PC-9 (cell line): ENCODE measurements around the gene SEPTIN6. TPM values are rescaled to one million over a fixed set of nuclear protein-coding genes. Genes with fewer than 3 reads are reported as not detected.

Experiments used
- BruUV-seq: library from RNA; stranded (reverse); fragments of 400-500 nt; replicated peaks from 2 replicates; lab custom pipeline; 2021; lab: Mats Ljungman, UMichigan
- CTCF ChIA-PET: fragments of 300-600 bp; sonication (Branson Sonifier 250); formaldehyde crosslinking; loops from one replicate; lab custom pipeline; 2022; ENCODE audit warnings: antibody characterized with exemption; lab: Charles Lee
- POLR2A ChIA-PET: fragments of 300-600 bp; sonication (Branson Sonifier 250); formaldehyde crosslinking; loops from one replicate; lab custom pipeline; 2022; ENCODE audit warnings: antibody characterized with exemption; ENCODE audit not compliant: unreplicated experiment; lab: Charles Lee
- DNase-seq, 2 experiments: peaks; one replicate each; pipeline versions ENCODE4 v3.0.0 to v3.0.0-alpha.2; 2015 to 2022; ENCODE audit warnings: mixed read lengths in 1 of 2
- H2AFZ ChIP-seq: fragments of 200-600 bp; sonication (generic); 2 replicates; pipeline ENCODE4 v1.8.1; 2017; ENCODE audit warnings: antibody characterized with exemption
- H3F3A ChIP-seq: fragments of 200-600 bp; sonication (generic); 2 replicates; pipeline ENCODE4 v1.8.1; 2017; ENCODE audit warnings: antibody characterized with exemption, mild to moderate bottlenecking, low read depth; ENCODE audit not compliant: insufficient read depth
- H3K27ac ChIP-seq: fragments of 200-600 bp; sonication (generic); 2 replicates; pipeline ENCODE4 v1.6.1; 2016; ENCODE audit warnings: mixed run types
- H3K27me3 ChIP-seq: fragments of 200-600 bp; sonication (generic); 2 replicates; pipeline ENCODE4 v1.6.1; 2016; ENCODE audit warnings: low read depth, mixed run types; ENCODE audit not compliant: insufficient read depth
- H3K36me3 ChIP-seq: fragments of 200-600 bp; sonication (generic); 2 replicates; pipeline ENCODE4 v1.6.1; 2016; ENCODE audit warnings: low read depth, mixed run types
- H3K4me1 ChIP-seq: fragments of 200-600 bp; sonication (generic); replicated peaks from 2 replicates; pipeline ENCODE4 v1.6.1; 2016; ENCODE audit warnings: mixed run types; ENCODE audit not compliant: insufficient read depth
- H3K4me2 ChIP-seq: fragments of 200-600 bp; sonication (generic); 2 replicates; pipeline ENCODE4 v1.6.1; 2017; ENCODE audit warnings: mixed run types
- H3K4me3 ChIP-seq: fragments of 200-600 bp; sonication (generic); 2 replicates; pipeline ENCODE4 v1.6.1; 2016; ENCODE audit warnings: mixed run types
- H3K79me2 ChIP-seq: fragments of 200-600 bp; sonication (generic); 2 replicates; pipeline ENCODE4 v1.6.1; 2017; ENCODE audit warnings: low read depth, mixed run types
- H3K9me2 ChIP-seq: fragments of 200-600 bp; sonication (generic); 2 replicates; pipeline ENCODE4 v1.8.1; 2017; ENCODE audit warnings: mild to moderate bottlenecking; ENCODE audit not compliant: insufficient read depth
- H3K9me3 ChIP-seq: fragments of 200-600 bp; sonication (generic); 2 replicates; pipeline ENCODE4 v1.8.1; 2016; ENCODE audit warnings: low read depth; ENCODE audit not compliant: insufficient read depth
- H4K20me1 ChIP-seq: fragments of 200-600 bp; sonication (generic); 2 replicates; pipeline ENCODE4 v1.8.1; 2017; ENCODE audit not compliant: insufficient read depth
- CTCF ChIP-seq: fragments of 200-600 bp; sonication (generic); conservative IDR thresholded peaks from 2 replicates; pipeline ENCODE4 v1.6.1; 2017; ENCODE audit warnings: mixed run types, antibody characterized with exemption, mild to moderate bottlenecking, moderate library complexity
- EZH2 ChIP-seq: fragments of 200-600 bp; sonication (generic); IDR thresholded peaks from 2 replicates; pipeline ENCODE4 v1.8.0; 2017; ENCODE audit warnings: antibody characterized with exemption, low read depth
- intact Hi-C: fragments of 100-400 bp; cut with micrococcal nuclease; formaldehyde crosslinking; loops from one replicate; pipeline ENCODE4 v1.10.0; 2022; ENCODE audit not compliant: unreplicated experiment
- total RNA-seq: library from RNA; stranded (reverse); gene quantifications from 2 replicates; pipeline ENCODE4 v1.2.3, GENCODE V29; 2021

SEPTIN6 gene
- total RNA-seq, 1 experiment from 2014 or later: 43.7 TPM

GRCh38 chrX:119728487-119728886, 35.5 kb upstream of the SEPTIN6 start:
- CTCF ChIA-PET: interaction anchor here (0.5 to 2.5 kb wide), 8 partner anchors 18 to 215 kb away, joined by 3 to 26 read pairs (median 6); partner anchors contain the start of gene NKAP
- intact Hi-C loops: no loop called here

GRCh38 chrX:119726900-119727555, 34.1 kb upstream of the SEPTIN6 start:
- Histone ChIP-seq H3K27ac (no peak overlapping the region), H3K79me2 (no peaks in the 10 kb centered on the region), H3K9me3 (no peaks in the 10 kb centered on the region), H3K36me3 (no peaks in the 10 kb centered on the region), H3K4me2 (no peak overlapping the region), H3K9me2 (no peaks in the 10 kb centered on the region), H3K4me1 (no peaks in the 10 kb centered on the region), H3K4me3 (no peak overlapping the region), H4K20me1 (no peaks in the 10 kb centered on the region), H3F3A (0 out of 2 replicates have a peak, but pooled peaks cover 3% of the 10 kb centered on the region), H3K27me3 (no peaks in the 10 kb centered on the region), H2AFZ (no peak overlapping the region)
- intact Hi-C loops: no loop called here
- BruUV-seq: no TSS peak
- DNase-seq: no peak
- ChIA-PET CTCF (interaction anchor here (0.6 to 1.0 kb wide), 5 partner anchors 32 to 535 kb away, joined by 3 to 5 read pairs (median 5); partner anchors contain the start of gene SEPTIN6), POLR2A (no interaction called here)
- TF ChIP-seq EZH2: no peak
- TF ChIP-seq CTCF: no peak

More at GRCh38 chrX:119728487-119728886, 35.5 kb upstream of the SEPTIN6 start:
- Histone ChIP-seq H3F3A (0 out of 2 replicates have a peak, but pooled peaks cover 3% of the 10 kb centered on the region), H2AFZ (no peak overlapping the region), H3K27me3 (no peaks in the 10 kb centered on the region), H3K79me2 (no peaks in the 10 kb centered on the region), H4K20me1 (no peaks in the 10 kb centered on the region), H3K9me2 (no peaks in the 10 kb centered on the region), H3K27ac (no peak overlapping the region), H3K9me3 (no peaks in the 10 kb centered on the region), H3K4me2 (no peak overlapping the region), H3K36me3 (no peaks in the 10 kb centered on the region), H3K4me1 (no peaks in the 10 kb centered on the region), H3K4me3 (no peak overlapping the region)
- POLR2A ChIA-PET: interaction anchor here (0.6 kb wide), 1 partner anchor 30 kb away, joined by 4 read pairs; no protein-coding TSS in a partner anchor
- DNase-seq: peak in 1 of 2 experiments; percentile 31
- TF ChIP-seq CTCF: peak; percentile 56
- no peak for TF ChIP-seq EZH2
- no TSS peak for BruUV-seq

- ChIA-PET CTCF (no interaction called here), POLR2A (no interaction called here)
- DNase-seq: no peak
- Histone ChIP-seq H3F3A (no peaks in the 10 kb centered on the region), H4K20me1 (no peaks in the 10 kb centered on the region), H3K4me1 (no peaks in the 10 kb centered on the region), H3K79me2 (no peaks in the 10 kb centered on the region), H3K4me2 (no peak overlapping the region), H3K4me3 (no peak overlapping the region), H3K36me3 (no peaks in the 10 kb centered on the region), H3K27me3 (no peaks in the 10 kb centered on the region), H3K9me3 (no peaks in the 10 kb centered on the region), H2AFZ (no peak overlapping the region), H3K27ac (no peak overlapping the region), H3K9me2 (no peaks in the 10 kb centered on the region)
- no TSS peak for BruUV-seq
- TF ChIP-seq EZH2 (no peak), CTCF (no peak)
- intact Hi-C loops: loop anchor here (1.0 kb wide), 1 partner anchor 18 kb away; no protein-coding TSS in a partner anchor
Measured at GRCh38 chrX:119721926-119722325, 29.0 kb upstream of the SEPTIN6 start.
